GM21529 (cell line): ENCODE measurements around the gene SFT2D3.

Source experiments
- ATAC-seq: cut with Tn5 transposase; IDR thresholded peaks from one replicate; pipeline ENCODE4 v1.9.1; 2021; ENCODE audit not compliant: unreplicated experiment

Gene SFT2D3

GRCh38 chr2:127681288-127681804, 20.0 kb upstream of the SFT2D3 start:
- no peak for ATAC-seq

GRCh38 chr2:127681976-127682857, 19.1 kb upstream of the SFT2D3 start:
- no peak for ATAC-seq

- no peak for ATAC-seq
These were observed 18.2 kb upstream of the SFT2D3 start for GRCh38 chr2:127683056-127683455.

GRCh38 chr2:127683757-127684156, 17.5 kb upstream of the SFT2D3 start:
- no peak for ATAC-seq

- ATAC-seq: no peak
These were observed 15.8 kb upstream of the SFT2D3 start for GRCh38 chr2:127685410-127686080.

GRCh38 chr2:127688405-127688804, 12.9 kb upstream of the SFT2D3 start:
- ATAC-seq: no peak

- no peak for ATAC-seq
These were observed 10.6 kb upstream of the SFT2D3 start for GRCh38 chr2:127690696-127691095.

- no peak for ATAC-seq
These were observed 6.3 kb upstream of the SFT2D3 start for GRCh38 chr2:127694986-127695385.

- ATAC-seq: no peak
These were observed 5.5 kb upstream of the SFT2D3 start for GRCh38 chr2:127695491-127696472.

- ATAC-seq: no peak
These were observed 3.7 kb upstream of the SFT2D3 start for GRCh38 chr2:127697482-127698180.

- no peak for ATAC-seq
These were observed 2.5 kb upstream of the SFT2D3 start for GRCh38 chr2:127698553-127699355.

GRCh38 chr2:127700527-127701192, 637 bp upstream of the SFT2D3 start:
- ATAC-seq: peak; percentile 68

GRCh38 chr2:127701651-127702394, 526 bp downstream of the SFT2D3 start:
- peak; percentile 40 for ATAC-seq

GRCh38 chr2:127702395-127703009, 1.2 kb downstream of the SFT2D3 start:
- ATAC-seq: no peak

- no peak for ATAC-seq
These were observed 2.0 kb downstream of the SFT2D3 start for GRCh38 chr2:127703282-127703681.

GRCh38 chr2:127704641-127705390, 3.5 kb downstream of the SFT2D3 start:
- ATAC-seq: no peak
